ENCODE data around the gene C1RL.

The C1RL gene

DNA sequence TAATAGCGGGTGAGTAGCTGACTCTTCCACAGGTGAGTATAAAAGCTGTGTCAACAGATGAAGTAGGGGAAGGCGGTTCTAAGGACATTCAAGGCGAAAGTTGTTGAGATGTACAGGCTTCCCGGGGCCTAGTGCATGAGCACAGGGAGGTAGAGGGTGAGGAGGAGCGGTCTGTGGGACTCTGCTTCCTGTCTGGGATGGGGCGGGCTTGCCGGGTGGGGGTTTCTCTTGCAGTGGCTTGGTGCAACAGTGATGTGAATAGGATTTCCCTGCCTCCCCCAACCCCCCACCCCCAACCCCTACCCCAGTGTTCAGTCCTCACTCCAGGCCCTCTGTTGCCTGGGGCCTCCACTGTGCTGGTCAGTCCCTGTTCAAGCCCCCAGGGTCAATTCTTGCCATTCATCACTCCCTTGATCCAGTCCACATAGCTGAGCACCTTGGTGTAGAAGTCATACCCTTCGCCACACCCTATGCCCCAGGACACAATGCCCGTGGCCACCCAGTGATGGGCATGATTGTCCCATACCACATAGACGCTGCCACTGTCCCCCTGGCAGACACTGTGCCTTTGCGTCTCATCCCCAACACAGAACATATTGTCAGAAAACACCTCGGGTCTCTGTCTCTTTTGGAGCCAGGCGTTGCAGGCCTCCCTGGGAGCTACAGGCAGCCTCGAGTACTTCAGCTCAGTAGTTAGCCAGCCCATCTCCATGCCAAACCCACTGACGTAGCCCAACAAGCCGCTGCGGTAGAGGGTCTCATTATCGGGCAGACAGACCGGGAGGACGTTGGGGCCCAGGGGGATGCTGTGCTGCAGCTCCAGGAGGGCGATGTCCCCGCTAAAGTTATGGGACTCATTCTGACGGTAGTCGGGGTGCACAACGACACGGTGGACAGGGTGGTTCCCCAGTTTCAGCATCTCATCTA is 12.7 kb downstream of the C1RL start:
- DNase-seq (ENCODE audit: extremely low spot score, insufficient read length, low read depth), result no peak
- FAIRE-seq, result no peak

DNA sequence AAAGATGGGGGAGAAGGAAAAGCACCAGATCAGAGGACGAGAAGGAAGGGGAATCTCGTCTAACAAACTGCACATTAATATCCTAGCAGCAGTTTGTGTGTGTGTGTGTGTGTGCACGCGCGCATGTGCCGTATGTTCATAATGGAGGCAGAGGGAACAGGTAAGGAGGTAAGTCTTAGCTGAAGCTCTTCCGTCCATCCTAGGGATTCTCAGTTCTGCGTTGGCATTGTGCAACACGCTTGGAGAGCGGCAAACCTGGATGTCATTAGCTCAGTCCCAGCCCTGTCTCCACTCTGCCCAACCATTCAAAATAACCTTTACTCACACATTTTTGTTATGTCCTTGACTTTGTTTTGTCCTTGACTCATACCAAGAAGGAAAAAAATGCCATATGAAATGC is 15.1 kb downstream of the C1RL start:
- DNase-seq (ENCODE audit: extremely low spot score, insufficient read length, low read depth), result no peak
- FAIRE-seq, result no peak

- DNase-seq (ENCODE audit: extremely low spot score, insufficient read length, low read depth) (no peak), FAIRE-seq (no peak)
These were observed 15.5 kb downstream of the C1RL start for GRCh38 chr12:7093486-7093885.

DNA sequence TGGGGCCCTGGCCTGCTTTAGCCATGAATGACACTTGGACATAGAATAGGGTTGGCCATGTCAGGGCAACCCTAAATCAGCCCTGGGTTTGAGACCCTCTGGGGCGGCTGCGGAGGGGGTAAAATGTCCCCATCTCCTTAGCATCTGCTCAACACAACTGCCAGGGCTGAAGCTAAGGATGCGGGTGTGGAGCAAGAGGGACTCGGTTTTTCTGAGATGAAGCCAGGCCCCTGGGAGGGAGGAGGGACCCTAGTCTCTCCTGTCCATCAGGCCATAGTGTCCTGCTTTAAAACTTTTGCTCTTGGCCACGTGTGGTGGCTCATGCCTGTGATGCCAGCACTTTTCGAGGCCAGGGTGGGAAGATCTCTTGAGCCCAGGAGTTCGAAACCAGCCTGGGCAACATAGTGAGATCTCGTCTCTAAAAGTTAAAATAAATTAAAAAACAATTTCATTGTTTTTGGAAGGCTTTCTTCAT is 16.0 kb downstream of the C1RL start:
- no peak for DNase-seq (ENCODE audit: extremely low spot score, insufficient read length, low read depth)
- no peak for FAIRE-seq

DNA sequence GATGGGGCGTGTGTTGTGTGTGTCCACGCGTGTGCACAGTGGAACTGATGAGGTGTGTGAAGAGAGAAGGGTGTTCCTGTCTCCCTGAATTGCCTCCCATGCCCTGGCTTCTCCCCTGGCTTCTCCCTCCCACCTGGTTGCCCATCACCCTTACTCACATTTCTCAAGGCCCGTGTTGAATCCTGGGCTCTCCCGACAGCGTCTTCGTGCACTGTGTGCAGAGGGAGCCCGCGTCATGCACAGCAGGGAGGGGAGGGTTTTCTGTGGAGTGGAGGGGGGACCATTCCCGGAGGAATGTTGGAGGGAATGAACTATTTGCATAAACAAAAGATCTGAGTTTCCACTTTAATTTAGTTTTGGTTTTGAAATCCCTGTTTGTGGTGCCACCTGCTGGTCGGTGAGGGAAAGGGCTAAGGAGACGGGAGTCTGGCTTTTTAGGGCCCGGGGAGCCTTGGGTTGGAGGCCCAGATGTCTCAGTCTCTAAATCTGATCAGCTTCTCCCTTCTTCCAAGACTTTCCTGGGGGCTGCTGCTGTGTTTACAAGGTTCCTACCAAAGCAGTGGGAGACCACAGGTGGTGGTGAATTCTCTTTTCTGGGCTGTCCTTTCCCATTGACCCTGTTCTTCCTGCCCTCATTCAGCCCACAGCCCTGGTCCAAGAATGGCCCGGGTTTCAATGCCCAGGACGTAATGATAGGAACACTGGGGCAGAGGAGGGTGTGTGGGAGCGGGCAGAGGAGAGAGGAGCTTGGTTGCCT is 16.6 kb downstream of the C1RL start, which contains the start of gene C1R:
Gene C1R, minus strand, starts transcription at position 217 of the 757 bp plus-strand sequence. Its CDS starts 57 bp downstream, at position 160.
- FAIRE-seq (peak; percentile 86), DNase-seq (ENCODE audit: extremely low spot score, insufficient read length, low read depth) (peak; percentile 46)

DNA sequence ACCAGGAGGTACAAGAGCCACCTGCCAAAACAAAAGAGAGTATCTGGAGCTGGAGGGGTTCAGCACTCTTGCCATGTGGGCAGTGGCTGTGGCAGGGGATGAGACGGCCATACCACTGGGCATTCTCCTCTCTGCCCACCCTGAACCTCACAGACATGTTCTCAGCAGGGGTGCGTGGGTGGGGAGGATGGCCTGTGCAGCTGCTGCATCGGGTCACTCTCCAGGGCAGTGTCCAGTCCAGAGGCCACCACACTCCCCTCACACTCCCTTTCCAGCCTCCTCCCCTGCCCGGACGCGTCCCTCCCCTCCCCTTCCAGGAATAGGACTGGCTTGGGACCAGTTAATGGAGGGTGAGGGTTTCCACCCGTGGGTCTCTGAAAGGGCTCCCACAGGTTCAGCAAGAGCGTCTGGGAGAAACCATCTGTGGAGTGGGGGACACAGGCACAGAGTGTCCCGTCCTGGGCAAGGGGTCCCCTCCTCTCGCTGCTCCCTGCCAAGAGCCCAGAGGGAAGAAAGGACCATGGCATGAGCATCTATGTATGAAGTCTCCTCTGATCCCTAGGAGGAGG is 17.3 kb downstream of the C1RL start:
- no peak for FAIRE-seq

GRCh38 chr12:7091171-7091570 is 17.8 kb downstream of the C1RL start:
- FAIRE-seq (no peak), DNase-seq (ENCODE audit: extremely low spot score, insufficient read length, low read depth) (no peak)

More for the DNA sequence above, 17.3 kb downstream of the C1RL start:
- DNase-seq (ENCODE audit: extremely low spot score, insufficient read length, low read depth), result no peak

DNA sequence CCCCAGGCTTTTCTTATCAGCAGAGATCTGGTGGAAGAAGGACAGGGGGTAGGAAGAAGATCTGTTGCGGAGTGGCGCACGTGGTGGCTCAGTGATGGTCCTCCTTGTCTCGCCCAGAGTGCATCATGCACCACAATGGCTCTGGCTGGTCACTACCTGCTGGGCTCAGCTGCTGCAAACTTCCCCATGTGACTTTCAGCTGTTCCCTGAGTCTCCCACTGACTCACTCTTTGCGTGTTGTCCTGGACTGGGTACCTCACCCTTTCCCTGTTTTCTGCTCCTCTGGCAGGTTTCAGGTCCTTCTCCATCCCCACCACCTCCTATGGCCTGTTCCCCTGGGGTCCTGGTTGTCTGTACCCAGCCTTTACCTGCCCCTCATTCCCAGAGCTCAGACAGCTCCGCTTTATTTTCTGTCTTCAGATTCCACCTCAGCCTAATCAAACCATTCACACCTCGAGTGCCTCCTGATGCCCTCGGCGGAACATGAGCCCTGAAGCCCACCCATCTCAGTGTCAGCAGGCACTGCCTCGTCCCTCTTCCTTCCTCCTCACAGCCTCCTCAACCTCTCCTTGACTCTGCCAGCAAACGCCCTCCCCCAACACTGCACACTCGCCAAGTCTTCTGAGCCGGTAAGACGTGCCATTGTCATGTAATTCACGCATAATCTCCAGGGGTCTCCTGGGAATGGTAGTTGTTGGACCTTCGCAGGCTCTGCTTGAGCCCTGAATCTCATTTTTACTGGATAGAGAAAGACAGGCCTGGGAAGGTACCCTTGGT is 18.6 kb downstream of the C1RL start:
- no peak for FAIRE-seq
- no peak for DNase-seq (ENCODE audit: extremely low spot score, insufficient read length, low read depth)

GRCh38 chr12:7089196-7089871 is 19.7 kb downstream of the C1RL start:
- FAIRE-seq (no peak), DNase-seq (ENCODE audit: extremely low spot score, insufficient read length, low read depth) (no peak)

- DNase-seq (ENCODE audit: extremely low spot score, insufficient read length, low read depth) (no peak), FAIRE-seq (no peak)
These were observed 25.9 kb downstream of the C1RL start for GRCh38 chr12:7083125-7083524.

- no peak for FAIRE-seq
- DNase-seq (ENCODE audit: extremely low spot score, insufficient read length, low read depth), result no peak
These were observed 28.0 kb downstream of the C1RL start for GRCh38 chr12:7081037-7081436.

DNA sequence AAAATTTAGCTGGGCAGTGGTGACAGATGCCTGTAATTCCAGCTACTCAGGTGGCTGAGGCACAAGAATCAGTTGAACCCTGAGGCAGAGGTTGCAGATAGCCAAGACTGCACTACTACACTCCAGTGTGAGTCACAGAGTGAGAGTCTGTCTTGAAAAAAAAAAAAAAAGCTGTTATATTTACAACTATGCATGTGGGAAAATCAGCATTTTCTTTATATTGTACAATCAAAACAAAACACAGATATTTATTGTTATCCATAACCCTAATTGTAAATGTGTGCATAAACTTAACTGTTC is 29.2 kb downstream of the C1RL start:
- FAIRE-seq (no peak), DNase-seq (ENCODE audit: extremely low spot score, insufficient read length, low read depth) (no peak)

DNA sequence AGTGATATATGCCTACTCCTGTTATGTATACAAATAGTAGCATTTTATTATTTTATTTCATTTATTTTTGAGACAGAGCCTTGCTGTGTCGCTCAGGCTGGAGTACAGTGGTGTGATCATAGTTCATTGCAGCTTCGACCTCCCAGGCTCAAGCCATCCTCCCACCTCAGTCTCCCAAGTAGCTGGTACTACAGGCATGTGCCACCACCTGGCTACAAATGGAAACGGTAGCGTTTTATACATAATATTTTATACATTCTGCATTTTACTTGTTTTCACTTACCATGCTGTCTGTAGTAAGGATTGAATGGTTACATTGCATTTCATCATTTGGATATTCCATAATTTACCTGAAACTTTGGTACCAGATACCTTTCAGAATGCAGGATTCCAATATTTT is 30.9 kb downstream of the C1RL start:
- no peak for FAIRE-seq
- DNase-seq (ENCODE audit: extremely low spot score, insufficient read length, low read depth), result no peak

- FAIRE-seq, result no peak
- no peak for DNase-seq (ENCODE audit: extremely low spot score, insufficient read length, low read depth)
These were observed 32.5 kb downstream of the C1RL start for GRCh38 chr12:7076493-7076892.

GRCh38 chr12:7075939-7076338 is 33.1 kb downstream of the C1RL start:
- DNase-seq (ENCODE audit: extremely low spot score, insufficient read length, low read depth) (no peak), FAIRE-seq (no peak)

DNA sequence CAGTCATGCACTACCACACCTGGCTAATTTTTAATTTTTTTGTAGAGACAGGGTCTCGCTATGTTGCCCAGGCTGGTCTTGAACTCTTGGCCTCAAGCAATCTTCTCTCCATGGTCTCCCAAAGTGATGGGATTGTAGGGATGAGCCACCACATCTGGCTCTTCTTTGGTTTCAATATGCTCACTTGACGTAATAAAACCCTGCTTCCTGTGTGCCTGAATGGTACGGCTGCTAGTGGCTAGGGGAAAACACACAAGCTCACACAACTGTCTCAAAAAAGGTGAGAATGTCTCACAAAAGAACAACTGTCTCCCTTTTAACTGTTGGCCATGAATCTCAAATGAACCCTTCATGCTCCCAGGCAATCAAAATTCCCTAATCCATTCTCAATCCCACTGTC is 33.5 kb downstream of the C1RL start:
- peak; percentile 24 for FAIRE-seq
- DNase-seq (ENCODE audit: extremely low spot score, insufficient read length, low read depth), result no peak

- DNase-seq (ENCODE audit: extremely low spot score, insufficient read length, low read depth), result no peak
- no peak for FAIRE-seq
These were observed 35.1 kb downstream of the C1RL start for GRCh38 chr12:7073946-7074345.

DNA sequence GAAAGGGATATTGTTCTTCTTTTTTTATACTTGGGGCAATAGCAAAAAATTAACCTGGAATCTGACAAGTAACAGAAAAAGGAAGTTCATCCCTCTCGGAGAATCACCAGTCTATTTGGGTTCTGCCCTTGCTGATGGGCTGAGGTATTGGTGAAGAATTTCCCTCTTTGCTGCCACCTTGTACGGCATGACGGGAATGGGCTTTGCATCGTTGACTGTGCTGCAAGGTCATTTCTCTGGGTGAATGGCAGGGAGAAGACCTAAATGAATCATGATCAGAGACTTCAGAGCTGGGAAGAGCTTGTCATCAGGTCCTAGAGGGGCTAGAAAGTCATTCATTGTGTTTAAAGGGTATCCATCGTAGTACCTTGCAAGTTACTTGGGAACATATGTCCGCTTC is 36.5 kb downstream of the C1RL start:
- no peak for DNase-seq (ENCODE audit: extremely low spot score, insufficient read length, low read depth)

DNA sequence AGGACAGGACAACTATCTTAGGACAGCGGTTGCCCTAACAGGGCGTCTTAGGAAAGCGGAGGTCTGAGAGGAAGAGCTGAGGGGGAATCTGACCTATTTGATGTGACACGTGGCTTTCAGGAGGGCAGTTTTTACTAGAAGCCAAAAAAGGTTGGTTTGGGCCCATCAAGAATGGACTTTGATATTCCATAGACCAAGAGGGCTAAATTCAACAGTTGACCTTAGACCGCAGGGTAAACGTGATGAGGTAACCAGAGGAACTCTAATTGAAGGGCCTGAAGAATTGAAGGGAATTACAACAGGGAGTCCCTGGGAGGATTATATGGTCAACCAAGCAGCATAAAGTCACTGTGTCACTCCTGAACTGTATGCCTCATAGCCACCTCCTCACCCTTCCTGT is 37.0 kb downstream of the C1RL start:
- DNase-seq (ENCODE audit: extremely low spot score, insufficient read length, low read depth) (no peak), FAIRE-seq (no peak)

More for the DNA sequence above, 36.5 kb downstream of the C1RL start:
- FAIRE-seq, result no peak

DNA sequence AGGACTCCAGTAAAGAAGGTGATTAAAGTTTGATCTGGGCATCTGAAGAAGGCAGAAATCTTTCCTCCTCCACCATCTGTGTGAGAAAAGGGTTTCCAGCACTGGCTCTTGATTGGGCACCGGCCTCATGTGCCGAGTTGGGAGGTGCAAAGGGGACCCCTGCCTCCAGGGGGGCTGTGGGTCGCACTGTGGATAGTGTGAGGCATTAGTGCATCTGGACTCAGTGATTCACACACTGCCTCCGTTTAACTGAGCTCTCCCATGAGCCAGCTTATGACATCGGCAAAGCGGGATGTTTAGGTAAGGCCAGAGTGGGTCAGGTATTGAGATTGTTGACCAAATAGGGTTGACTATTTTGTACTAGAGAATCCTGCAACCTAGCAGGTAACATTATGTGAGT is 39.6 kb downstream of the C1RL start:
- FAIRE-seq (no peak), DNase-seq (ENCODE audit: extremely low spot score, insufficient read length, low read depth) (no peak)
